Retinal pigment epithelial cell (primary cell): Measurements from ENCODE around the gene CDK5R2.

Source experiments
- DNase-seq: peaks from one replicate; pipeline ENCODE4 v3.0.0-alpha.2; 2010; ENCODE audit warnings: low read depth
- H3K4me3 ChIP-seq: 2 replicates; pipeline ENCODE4 v1.5.1; 2011; ENCODE audit warnings: mild to moderate bottlenecking, low read length, control low read depth, moderate library complexity
- CTCF ChIP-seq: conservative IDR thresholded peaks from 2 replicates; pipeline ENCODE4 v1.5.1; 2011; ENCODE audit warnings: low read depth, low read length, control low read depth, inconsistent platforms

The CDK5R2 gene

GRCh38 chr2:219003979-219004378 lies 44.5 kb downstream of the CDK5R2 start:
- DNase-seq: no peak
- no peak for TF ChIP-seq CTCF
- no peak overlapping the region for H3K4me3 ChIP-seq

GRCh38 chr2:219009294-219009693 lies 49.8 kb downstream of the CDK5R2 start:
- DNase-seq: no peak
- no peak overlapping the region for H3K4me3 ChIP-seq
- no peak for TF ChIP-seq CTCF

- TF ChIP-seq CTCF: peak; percentile 60
- no peak overlapping the region for H3K4me3 ChIP-seq
- no peak for DNase-seq
Measured at GRCh38 chr2:219010162-219010756, 50.8 kb downstream of the CDK5R2 start.

GRCh38 chr2:219010873-219011272 lies 51.4 kb downstream of the CDK5R2 start:
- no peak overlapping the region for H3K4me3 ChIP-seq
- TF ChIP-seq CTCF: no peak
- DNase-seq: no peak
